ENCODE measurements around the gene TCEAL5. TPM values are rescaled to one million over a fixed set of nuclear protein-coding genes. Genes with fewer than 3 reads are reported as not detected.

Gene TCEAL5
- total and polyA plus RNA-seq, 3 experiments from 2014 or later = not detected

Other genes with a start within 250 kb of the TCEAL5 start
- gene BEX1, start 212.6 kb downstream of the TCEAL5 start, total RNA-seq = under 1 TPM; 0.63 to 0.69 TPM
- 0.28 TPM for gene BEX1, start 212.6 kb downstream of the TCEAL5 start, polyA plus RNA-seq
- gene NXF3, start 183.6 kb downstream of the TCEAL5 start, total RNA-seq = not detected
- gene NXF3, start 183.6 kb downstream of the TCEAL5 start, polyA plus RNA-seq = not detected
- 10 to 100 TPM; 11.5 to 12.6 TPM for gene BEX4, start 61.6 kb downstream of the TCEAL5 start, total RNA-seq
- gene BEX4, start 61.6 kb downstream of the TCEAL5 start, polyA plus RNA-seq = 60.6 TPM
- gene TCEAL8, start 21.6 kb downstream of the TCEAL5 start, total RNA-seq = 10 to 100 TPM; 25.7 to 26.4 TPM
- 56.3 TPM for gene TCEAL8, start 21.6 kb downstream of the TCEAL5 start, polyA plus RNA-seq
- gene BEX2, start 34.2 kb upstream of the TCEAL5 start, total RNA-seq = 1 to 10 TPM; 8.9 to 9.0 TPM
- 68.6 TPM for gene BEX2, start 34.2 kb upstream of the TCEAL5 start, polyA plus RNA-seq
- gene TCEAL7, start 53.5 kb upstream of the TCEAL5 start, total RNA-seq = not detected
- not detected for gene TCEAL7, start 53.5 kb upstream of the TCEAL5 start, polyA plus RNA-seq
- gene TCEAL9, start 79.8 kb upstream of the TCEAL5 start, total RNA-seq = 1 to 10 TPM; 2.8 to 3.4 TPM
- gene TCEAL9, start 79.8 kb upstream of the TCEAL5 start, polyA plus RNA-seq = 1.0 TPM
- gene BEX3, start 99.8 kb upstream of the TCEAL5 start, total RNA-seq = 10 to 100 TPM in 1 of 2 experiments, 1 to 10 TPM in 1; 9.5 to 10.6 TPM
- 33.7 TPM for gene BEX3, start 99.8 kb upstream of the TCEAL5 start, polyA plus RNA-seq
- under 1 TPM in 1 of 2 experiments, not detected in 1; 0.13 TPM for gene RAB40A, start 242.7 kb upstream of the TCEAL5 start, total RNA-seq
- gene RAB40A, start 242.7 kb upstream of the TCEAL5 start, polyA plus RNA-seq = not detected

All from CD8-positive, alpha-beta memory T cell (primary cell).